ENCODE results near the gene UBC.
"Not testable (repeated sequence)": the region's sequence is repeated elsewhere in the genome, so short reads cannot be mapped to it uniquely, and the experiment has no call there.

The UBC gene

DNA sequence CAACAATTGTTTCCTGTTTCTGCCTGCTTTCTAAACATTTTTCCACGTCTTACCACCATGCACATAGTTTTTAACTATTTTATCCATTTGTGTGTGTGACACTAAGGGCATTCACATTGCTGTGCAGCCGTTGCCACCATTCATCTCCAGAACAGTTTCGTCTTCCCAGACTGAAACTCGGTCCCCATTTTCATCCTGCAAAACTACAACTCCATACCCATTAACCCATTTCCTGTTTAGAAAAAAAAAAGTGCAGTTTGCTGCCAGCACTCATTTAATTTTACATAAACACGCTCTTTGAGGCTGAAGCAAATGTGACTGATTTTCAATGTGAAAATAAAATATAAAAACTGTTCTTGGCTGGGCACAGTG lies 15.5 kb downstream of the UBC start:
- DNase-seq (ENCODE audit: insufficient read length, low spot score) = no peak
- FAIRE-seq = no peak
- TF ChIP-seq, protein P1, sequence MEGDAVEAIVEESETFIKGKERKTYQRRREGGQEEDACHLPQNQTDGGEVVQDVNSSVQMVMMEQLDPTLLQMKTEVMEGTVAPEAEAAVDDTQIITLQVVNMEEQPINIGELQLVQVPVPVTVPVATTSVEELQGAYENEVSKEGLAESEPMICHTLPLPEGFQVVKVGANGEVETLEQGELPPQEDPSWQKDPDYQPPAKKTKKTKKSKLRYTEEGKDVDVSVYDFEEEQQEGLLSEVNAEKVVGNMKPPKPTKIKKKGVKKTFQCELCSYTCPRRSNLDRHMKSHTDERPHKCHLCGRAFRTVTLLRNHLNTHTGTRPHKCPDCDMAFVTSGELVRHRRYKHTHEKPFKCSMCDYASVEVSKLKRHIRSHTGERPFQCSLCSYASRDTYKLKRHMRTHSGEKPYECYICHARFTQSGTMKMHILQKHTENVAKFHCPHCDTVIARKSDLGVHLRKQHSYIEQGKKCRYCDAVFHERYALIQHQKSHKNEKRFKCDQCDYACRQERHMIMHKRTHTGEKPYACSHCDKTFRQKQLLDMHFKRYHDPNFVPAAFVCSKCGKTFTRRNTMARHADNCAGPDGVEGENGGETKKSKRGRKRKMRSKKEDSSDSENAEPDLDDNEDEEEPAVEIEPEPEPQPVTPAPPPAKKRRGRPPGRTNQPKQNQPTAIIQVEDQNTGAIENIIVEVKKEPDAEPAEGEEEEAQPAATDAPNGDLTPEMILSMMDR (IDR thresholded peaks at IDR 0.05; ENCODE audit: insufficient read depth, missing control alignments) = no peak

DNA sequence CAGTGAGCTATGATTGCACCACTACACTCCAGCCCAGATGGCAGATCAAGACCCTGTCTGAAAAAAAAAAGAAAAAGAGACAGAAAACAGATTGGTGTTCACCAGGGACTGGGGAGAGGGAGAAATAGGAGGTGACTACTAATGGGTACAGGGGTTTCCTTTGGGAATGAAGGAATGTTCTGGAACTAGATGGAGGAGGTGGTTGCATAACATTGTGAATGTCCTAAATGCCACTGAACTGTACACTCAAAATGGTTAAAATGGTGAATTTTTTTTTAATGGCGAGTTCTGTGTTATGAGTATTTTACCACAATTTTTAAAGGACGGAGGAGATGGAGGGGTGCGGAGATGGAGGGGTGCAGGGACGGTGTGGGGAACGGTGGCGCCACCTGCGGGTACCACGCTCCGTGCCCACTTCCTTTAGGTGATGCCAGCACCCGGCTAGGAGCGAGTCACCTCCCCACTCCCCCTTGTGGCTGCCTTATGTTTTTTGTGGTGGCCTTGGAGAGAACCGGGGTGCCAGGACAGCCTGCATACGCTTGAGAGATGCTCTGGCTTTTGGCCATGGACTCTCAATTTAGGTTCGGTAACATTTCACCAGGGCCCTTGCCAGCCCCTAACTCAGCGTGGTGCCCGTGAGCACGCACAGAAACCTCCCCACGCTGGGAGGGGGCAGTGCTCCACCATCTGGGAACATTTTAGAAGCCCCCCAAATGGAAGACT lies 16.1 kb downstream of the UBC start:
- no peak for DNase-seq (ENCODE audit: insufficient read length, low spot score)
- FAIRE-seq = no peak

DNA sequence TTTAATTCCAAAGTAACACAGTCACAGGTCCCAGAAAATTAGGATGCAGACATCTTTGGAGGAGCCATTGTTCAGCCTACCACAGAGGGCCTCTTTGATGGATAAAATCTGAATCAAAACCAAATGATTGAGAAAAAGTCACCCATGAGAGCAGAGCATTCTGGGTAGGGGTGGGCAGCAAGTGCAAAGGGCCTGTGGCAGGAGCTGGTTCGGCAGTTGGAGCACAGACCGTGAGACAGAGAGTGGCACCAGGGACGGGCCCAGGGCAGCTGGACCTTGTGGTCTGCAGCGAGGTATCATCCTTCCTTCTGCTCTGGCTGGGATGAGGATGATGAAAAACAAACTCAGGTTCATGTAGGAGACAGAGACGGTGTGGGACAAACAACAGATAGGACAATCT lies 18.0 kb downstream of the UBC start:
- FAIRE-seq (no peak), DNase-seq (ENCODE audit: insufficient read length, low spot score) (no peak)
- TF ChIP-seq, protein P1 (IDR thresholded peaks at IDR 0.05; ENCODE audit: insufficient read depth, missing control alignments) = no peak

More for the DNA sequence above, 16.1 kb downstream of the UBC start:
- TF ChIP-seq, protein P1 (IDR thresholded peaks at IDR 0.05; ENCODE audit: insufficient read depth, missing control alignments) = peak; percentile 28

DNA sequence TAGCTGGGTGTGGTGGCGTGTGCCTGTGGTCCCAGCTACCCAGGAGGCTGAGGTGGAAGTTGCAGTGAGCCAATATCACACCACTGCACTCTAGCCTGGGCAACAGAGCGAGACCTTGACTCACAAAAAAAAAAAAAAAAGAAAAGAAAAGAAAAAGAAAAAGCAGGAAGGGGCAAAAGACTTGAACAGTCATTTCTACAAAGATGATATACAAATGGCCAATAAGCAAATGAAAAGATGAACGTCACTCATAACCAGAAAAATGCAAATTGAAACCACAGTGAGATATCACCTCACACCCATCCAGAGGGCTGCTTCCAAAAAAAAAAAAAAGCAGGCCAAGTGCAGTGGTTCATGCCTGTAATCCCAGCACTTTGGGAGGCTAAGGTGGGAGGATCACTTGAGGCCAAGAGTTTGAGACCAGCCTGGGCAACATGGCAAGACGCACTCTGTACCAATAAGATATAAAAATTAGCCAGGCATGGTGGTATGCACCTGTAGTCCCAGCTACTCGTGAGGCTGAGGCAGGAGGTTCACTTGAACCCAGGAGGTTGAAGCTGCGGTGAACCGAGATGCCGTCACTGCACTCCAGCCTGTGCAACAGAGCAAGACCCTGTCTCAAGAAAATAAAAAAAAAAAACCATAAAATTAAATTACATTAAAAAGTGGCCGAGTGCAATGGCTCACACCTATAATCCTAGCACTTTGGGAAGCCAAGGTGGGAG lies 20.5 kb downstream of the UBC start:
- TF ChIP-seq, protein P1 (IDR thresholded peaks at IDR 0.05; ENCODE audit: insufficient read depth, missing control alignments) = no peak
- DNase-seq (ENCODE audit: insufficient read length, low spot score) (no peak), FAIRE-seq (no peak)

DNA sequence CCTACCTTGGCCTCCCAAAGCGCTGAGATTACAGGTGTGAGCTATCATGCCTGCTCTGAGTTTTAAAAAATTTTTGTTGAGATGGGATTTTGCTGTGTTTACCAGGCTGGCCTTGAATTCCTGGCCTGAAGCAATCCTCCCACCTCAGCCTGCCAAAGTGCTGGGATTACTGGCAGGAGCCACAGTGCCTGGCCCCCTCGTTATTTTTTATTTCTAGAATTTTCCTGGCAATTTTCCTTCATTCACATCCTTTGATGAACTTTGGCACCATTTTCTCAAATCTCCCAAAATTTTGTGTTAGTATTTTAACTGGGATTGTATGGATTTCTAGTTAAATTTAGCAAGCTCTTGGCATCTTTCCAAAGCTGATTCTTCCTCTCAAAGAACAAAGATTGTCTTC lies 26.2 kb downstream of the UBC start:
- TF ChIP-seq, protein P1 (IDR thresholded peaks at IDR 0.05; ENCODE audit: insufficient read depth, missing control alignments) = no peak
- DNase-seq (ENCODE audit: insufficient read length, low spot score) = no peak
- no peak for FAIRE-seq

DNA sequence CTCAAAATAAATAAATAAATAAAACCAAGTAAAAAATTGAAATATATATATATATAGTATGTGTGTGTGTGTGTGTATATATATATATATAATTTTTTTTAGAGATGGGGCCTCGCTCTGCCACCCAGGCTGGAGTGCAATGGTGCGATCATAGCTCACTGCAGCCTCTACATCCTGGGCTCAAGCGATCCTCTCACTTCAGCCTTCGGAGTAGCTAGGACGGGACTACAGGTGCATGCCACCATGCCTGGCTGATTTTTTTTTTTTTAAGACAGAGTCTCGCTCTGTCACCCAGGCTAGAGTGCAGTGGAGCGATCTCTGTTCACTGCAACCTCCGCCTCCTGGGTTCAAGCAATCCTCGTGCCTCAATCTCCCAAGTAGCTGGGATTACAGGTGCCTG lies 26.7 kb downstream of the UBC start:
- DNase-seq (ENCODE audit: insufficient read length, low spot score); FAIRE-seq: not testable (repeated sequence)

DNA sequence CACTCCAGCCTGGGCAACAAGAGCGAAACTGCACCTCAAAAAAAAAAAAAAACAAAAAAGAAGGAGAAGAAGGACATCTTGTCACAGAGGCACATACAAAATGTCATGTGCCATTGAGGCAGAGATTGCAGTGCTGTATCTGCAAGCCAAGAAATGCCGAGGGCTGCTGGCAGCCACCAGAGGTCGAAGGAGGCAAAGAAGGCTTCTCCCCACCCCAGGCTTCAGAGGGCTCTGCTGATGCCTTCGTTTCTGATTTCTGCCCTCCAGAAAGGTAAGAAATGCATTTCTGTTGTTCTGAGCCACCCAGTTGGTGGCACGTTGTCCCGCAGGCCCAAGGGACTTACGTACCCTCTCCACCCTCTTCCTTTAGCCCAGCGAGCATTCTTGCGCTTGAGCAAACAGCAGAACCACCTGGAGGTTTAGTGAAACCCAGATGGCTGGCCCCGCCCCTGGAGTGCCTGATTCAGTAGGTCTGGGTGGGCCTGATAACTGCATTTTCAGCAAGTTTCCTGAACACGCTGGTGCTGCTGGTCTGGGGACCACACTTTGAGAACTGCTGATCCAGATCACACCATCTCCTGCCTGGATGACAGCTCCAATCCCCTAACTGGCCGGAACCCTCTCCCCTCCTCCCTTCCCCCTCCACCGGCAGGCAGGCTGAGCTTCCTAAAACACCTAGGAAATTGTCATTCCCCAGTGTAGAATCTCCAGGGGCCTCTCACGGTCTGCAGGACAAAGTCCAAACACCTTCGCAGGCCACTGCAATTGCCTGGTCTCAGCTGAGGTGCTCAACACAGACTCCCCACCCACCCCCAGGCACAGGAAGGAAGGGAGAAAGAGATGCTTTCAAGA lies 29.6 kb downstream of the UBC start:
- DNase-seq (ENCODE audit: insufficient read length, low spot score) = no peak
- no peak for FAIRE-seq
- TF ChIP-seq, protein P1 (IDR thresholded peaks at IDR 0.05; ENCODE audit: insufficient read depth, missing control alignments) = no peak

Measured in D721Med (cell line).